ENCODE data around the gene SPAG16.

GRCh38 chr2:214103276-214104001, 819.2 kb downstream of the SPAG16 start:
- TF ChIP-seq CTCF (IDR thresholded peaks at IDR 0.05) (no peak), POLR2A (IDR thresholded peaks at IDR 0.05) (no peak)

All from prostate gland (tissue), 2 donors.